HK-2 (cell line): Measurements from ENCODE around the gene CLEC2L.
A peak's percentile ranks its signal among the peaks of the same experiment; 100 is the strongest.

Experiments
- DNase-seq: peaks from one replicate; pipeline ENCODE4 v3.0.0-alpha.2; 2018; ENCODE audit not compliant: unreplicated experiment

Gene CLEC2L

GRCh38 chr7:139523199-139523941 is at the start of gene CLEC2L:
Gene CLEC2L (plus strand): TSS chr7:139523685. CDS start chr7:139523928, 243 bp downstream.
- no peak for DNase-seq

- DNase-seq = no peak
Measured at GRCh38 chr7:139476139-139476538, 47.3 kb upstream of the CLEC2L start.

GRCh38 chr7:139476891-139477290 is 46.6 kb upstream of the CLEC2L start:
- DNase-seq = no peak

- no peak for DNase-seq
Measured at GRCh38 chr7:139479620-139480019, 43.9 kb upstream of the CLEC2L start.

- no peak for DNase-seq
Measured at GRCh38 chr7:139481364-139481763, 42.1 kb upstream of the CLEC2L start.

GRCh38 chr7:139482122-139482521 is 41.4 kb upstream of the CLEC2L start:
- DNase-seq = no peak

GRCh38 chr7:139482662-139483466 is 40.6 kb upstream of the CLEC2L start:
- peak; percentile 54 for DNase-seq

GRCh38 chr7:139487366-139488080 is 36.0 kb upstream of the CLEC2L start:
- no peak for DNase-seq

- no peak for DNase-seq
Measured at GRCh38 chr7:139488810-139489209, 34.7 kb upstream of the CLEC2L start.

GRCh38 chr7:139490130-139490529 is 33.4 kb upstream of the CLEC2L start:
- no peak for DNase-seq

- no peak for DNase-seq
Measured at GRCh38 chr7:139492293-139492692, 31.2 kb upstream of the CLEC2L start.

GRCh38 chr7:139494835-139495579 is 28.5 kb upstream of the CLEC2L start:
- no peak for DNase-seq

GRCh38 chr7:139495580-139496125 is 27.8 kb upstream of the CLEC2L start:
- DNase-seq = no peak

- DNase-seq = no peak
Measured at GRCh38 chr7:139496528-139496927, 27.0 kb upstream of the CLEC2L start.

GRCh38 chr7:139500770-139501138 is 22.7 kb upstream of the CLEC2L start:
- DNase-seq = no peak

GRCh38 chr7:139502226-139502625 is 21.3 kb upstream of the CLEC2L start:
- no peak for DNase-seq

- DNase-seq = no peak
Measured at GRCh38 chr7:139505563-139505962, 17.9 kb upstream of the CLEC2L start.

- no peak for DNase-seq
Measured at GRCh38 chr7:139509535-139509934, 13.9 kb upstream of the CLEC2L start.

GRCh38 chr7:139511315-139511714 is 12.2 kb upstream of the CLEC2L start:
- DNase-seq = no peak

- DNase-seq = no peak
Measured at GRCh38 chr7:139515266-139515665, 8.2 kb upstream of the CLEC2L start.

GRCh38 chr7:139521439-139521838 is 2.0 kb upstream of the CLEC2L start:
- no peak for DNase-seq

- DNase-seq = no peak
Measured at GRCh38 chr7:139522830-139523198, 671 bp upstream of the CLEC2L start.
